GM12878 (cell line): ENCODE measurements around the gene ABCB9. TPM values are rescaled to one million over a fixed set of nuclear protein-coding genes. Genes with fewer than 3 reads are reported as not detected.
A peak's percentile ranks its signal among the peaks of the same experiment; 100 is the strongest.

Experiments used
- ATF7 ChIP-seq: fragments of 450-650 bp; IDR thresholded peaks from 2 replicates; pipeline ENCODE4 v1.6.1; 2016; ENCODE audit warnings: low read depth, mild to moderate bottlenecking
- BHLHE40 ChIP-seq, 2 experiments: fragments of 450-650 bp in 1 of 2; IDR thresholded peaks; 2 replicates each; pipeline ENCODE4 v1.6.1; 2011 to 2017; ENCODE audit warnings: low read depth in 2 of 2, borderline replicate concordance in 1 of 2, improper control_type of control experiment in 1 of 2, low read length in 1 of 2, mild to moderate bottlenecking in 1 of 2
- DPF2 ChIP-seq: fragments of 450-650 bp; IDR thresholded peaks from 2 replicates; pipeline ENCODE4 v1.6.1; 2017; ENCODE audit warnings: mild to moderate bottlenecking
- E2F8 ChIP-seq: fragments of 450-650 bp; IDR thresholded peaks from 2 replicates; pipeline ENCODE4 v1.6.1; 2018; ENCODE audit warnings: mild to moderate bottlenecking, low read depth, moderate library complexity; ENCODE audit not compliant: partially characterized antibody
- IRF3 ChIP-seq: fragments of 450-650 bp; IDR thresholded peaks from 2 replicates; pipeline ENCODE4 v1.6.1; 2014; ENCODE audit warnings: mild to moderate bottlenecking
- NBN ChIP-seq: fragments of 450-650 bp; IDR thresholded peaks from 2 replicates; pipeline ENCODE4 v1.6.1; 2016
- NR2F1 ChIP-seq: fragments of 450-650 bp; conservative IDR thresholded peaks from 2 replicates; pipeline ENCODE4 v1.6.1; 2017; ENCODE audit warnings: mild to moderate bottlenecking
- RAD51 ChIP-seq: fragments of 450-650 bp; IDR thresholded peaks from 2 replicates; pipeline ENCODE4 v1.6.1; 2016; ENCODE audit warnings: moderate library complexity, mild to moderate bottlenecking, inconsistent platforms
- RFX5 ChIP-seq: IDR thresholded peaks from 2 replicates; pipeline ENCODE4 v1.6.1; 2011; ENCODE audit warnings: low read depth, low read length, improper control_type of control experiment
- RUNX3 ChIP-seq: IDR thresholded peaks from 2 replicates; pipeline ENCODE4 v1.6.1; 2012; ENCODE audit warnings: low read length, inconsistent platforms
- SRF ChIP-seq, 2 experiments: IDR thresholded peaks; 2 replicates each; pipeline ENCODE4 v1.6.1; 2011; ENCODE audit warnings: low read depth in 2 of 2, low read length in 2 of 2, mild to moderate bottlenecking in 1 of 2, moderate library complexity in 1 of 2
- TCF3 ChIP-seq: IDR thresholded peaks from 2 replicates; pipeline ENCODE4 v1.6.1; 2012; ENCODE audit warnings: low read depth, mild to moderate bottlenecking, low read length, borderline replicate concordance; ENCODE audit not compliant: insufficient read depth
- TCF7 ChIP-seq: IDR thresholded peaks from 2 replicates; pipeline ENCODE4 v1.6.1; 2014; ENCODE audit warnings: antibody characterized with exemption, borderline replicate concordance
- USF1 ChIP-seq: IDR thresholded peaks from 2 replicates; pipeline ENCODE4 v1.6.1; 2011; ENCODE audit warnings: borderline replicate concordance, low read depth, mild to moderate bottlenecking, moderate library complexity, mixed read lengths, low read length; ENCODE audit not compliant: insufficient read depth; ENCODE audit errors: extremely low read length
- YBX1 ChIP-seq: fragments of 450-650 bp; IDR thresholded peaks from 2 replicates; pipeline ENCODE4 v1.6.1; 2016; ENCODE audit warnings: antibody characterized with exemption
- polyA plus RNA-seq, 11 experiments: library from polyadenylated mRNA; depleted of rRNA in 4 of 11; unstranded in 6 of 11; stranded (reverse) in 5 of 11; fragments of >200 nt; fragmentation: Nextera tagmentation in 4 of 11; fragmentation: Illumina TruSeq in 1 of 11; extraction: Ambion mirVana in 4 of 11; extraction: Trizol in 1 of 11; gene quantifications; 1 replicate in 1 of 11; 2 replicates in 10 of 11; pipeline versions ENCODE4 v1.2.1 to v1.2.3, GENCODE V29; 2011 to 2016; ENCODE audit warnings: inconsistent platforms in 2 of 11, missing spikeins in 2 of 11, low read depth in 1 of 11
- total RNA-seq, 4 experiments: library from RNA; depleted of rRNA in 3 of 4; stranded (reverse); fragments of >200 nt in 3 of 4; fragmentation: Illumina TruSeq in 1 of 4; extraction: Trizol in 1 of 4; gene quantifications; 2 replicates each; pipeline versions ENCODE4 v1.2.1 to v1.2.3, GENCODE V29; 2013 to 2021
- TF ChIP-seq, protein P1 (sequence below): fragments of 450-650 bp; IDR thresholded peaks from 2 replicates; pipeline ENCODE4 v1.6.1; 2017; ENCODE audit warnings: mild to moderate bottlenecking, moderate library complexity
- TF ChIP-seq, protein P2 (sequence below): fragments of 450-650 bp; IDR thresholded peaks from 2 replicates; pipeline ENCODE4 v1.6.1; 2018; ENCODE audit warnings: borderline replicate concordance, mild to moderate bottlenecking; ENCODE audit not compliant: partially characterized antibody

ABCB9 gene
- total and polyA plus RNA-seq, 10 of the 15 experiments (the other 5 are each of a cell fraction or from before 2014, with no cell fraction given): 0.37 to 4.9 (median 3.1) TPM

DNA sequence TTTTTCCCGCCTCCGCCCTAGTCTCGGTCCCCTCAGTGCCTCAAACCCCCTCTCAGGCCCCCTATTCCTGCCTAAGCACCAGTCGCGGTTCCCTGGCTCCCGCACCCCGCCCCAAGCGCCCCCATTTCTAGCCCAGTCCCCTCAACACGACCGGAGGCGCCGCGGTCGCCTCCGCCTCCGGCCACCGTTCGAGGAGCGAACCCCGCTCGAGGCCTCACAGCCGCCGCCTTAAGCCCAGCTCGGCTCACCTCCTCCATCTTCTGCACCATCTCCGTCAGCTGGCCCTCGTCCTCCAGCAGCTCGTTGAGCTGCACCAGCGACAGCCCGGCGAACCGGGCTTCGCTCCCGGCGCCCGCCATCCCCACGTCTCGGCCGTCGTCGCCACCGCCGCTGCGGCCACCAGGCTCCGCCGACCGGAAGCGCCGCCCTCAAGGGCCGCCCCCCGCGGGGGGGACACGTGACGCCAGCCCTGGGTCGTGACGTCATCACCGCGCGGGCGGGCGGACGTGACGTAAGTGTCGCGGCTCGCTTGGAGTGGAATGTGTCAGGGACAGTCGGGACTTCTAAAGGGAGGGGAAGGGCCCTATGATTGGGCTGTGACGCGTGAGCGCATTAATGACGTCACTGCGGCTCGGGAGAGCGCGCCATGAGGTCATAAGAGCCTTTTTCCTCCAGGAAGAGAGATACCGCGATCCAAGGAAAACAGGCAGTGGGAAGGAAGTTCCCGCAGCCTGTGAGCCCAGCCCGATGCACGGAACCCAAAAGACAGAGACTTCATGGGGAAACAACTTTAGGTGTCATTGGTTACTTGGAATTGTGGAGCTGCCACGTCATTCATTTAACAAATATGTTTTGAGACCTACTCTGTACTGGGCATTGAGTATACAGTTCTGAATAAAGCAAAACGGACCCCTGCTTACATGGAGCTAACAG, 70.3 kb downstream of the ABCB9 start, which contains the start of gene VPS37B (continued):
- peak; percentile 83 for TF ChIP-seq E2F8
- TF ChIP-seq, protein P1, sequence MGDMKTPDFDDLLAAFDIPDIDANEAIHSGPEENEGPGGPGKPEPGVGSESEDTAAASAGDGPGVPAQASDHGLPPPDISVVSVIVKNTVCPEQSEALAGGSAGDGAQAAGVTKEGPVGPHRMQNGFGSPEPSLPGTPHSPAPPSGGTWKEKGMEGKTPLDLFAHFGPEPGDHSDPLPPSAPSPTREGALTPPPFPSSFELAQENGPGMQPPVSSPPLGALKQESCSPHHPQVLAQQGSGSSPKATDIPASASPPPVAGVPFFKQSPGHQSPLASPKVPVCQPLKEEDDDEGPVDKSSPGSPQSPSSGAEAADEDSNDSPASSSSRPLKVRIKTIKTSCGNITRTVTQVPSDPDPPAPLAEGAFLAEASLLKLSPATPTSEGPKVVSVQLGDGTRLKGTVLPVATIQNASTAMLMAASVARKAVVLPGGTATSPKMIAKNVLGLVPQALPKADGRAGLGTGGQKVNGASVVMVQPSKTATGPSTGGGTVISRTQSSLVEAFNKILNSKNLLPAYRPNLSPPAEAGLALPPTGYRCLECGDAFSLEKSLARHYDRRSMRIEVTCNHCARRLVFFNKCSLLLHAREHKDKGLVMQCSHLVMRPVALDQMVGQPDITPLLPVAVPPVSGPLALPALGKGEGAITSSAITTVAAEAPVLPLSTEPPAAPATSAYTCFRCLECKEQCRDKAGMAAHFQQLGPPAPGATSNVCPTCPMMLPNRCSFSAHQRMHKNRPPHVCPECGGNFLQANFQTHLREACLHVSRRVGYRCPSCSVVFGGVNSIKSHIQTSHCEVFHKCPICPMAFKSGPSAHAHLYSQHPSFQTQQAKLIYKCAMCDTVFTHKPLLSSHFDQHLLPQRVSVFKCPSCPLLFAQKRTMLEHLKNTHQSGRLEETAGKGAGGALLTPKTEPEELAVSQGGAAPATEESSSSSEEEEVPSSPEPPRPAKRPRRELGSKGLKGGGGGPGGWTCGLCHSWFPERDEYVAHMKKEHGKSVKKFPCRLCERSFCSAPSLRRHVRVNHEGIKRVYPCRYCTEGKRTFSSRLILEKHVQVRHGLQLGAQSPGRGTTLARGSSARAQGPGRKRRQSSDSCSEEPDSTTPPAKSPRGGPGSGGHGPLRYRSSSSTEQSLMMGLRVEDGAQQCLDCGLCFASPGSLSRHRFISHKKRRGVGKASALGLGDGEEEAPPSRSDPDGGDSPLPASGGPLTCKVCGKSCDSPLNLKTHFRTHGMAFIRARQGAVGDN: peak; percentile 86
- no peak for TF ChIP-seq IRF3
- 0 out of 2 replicates have a peak, but pooled peaks have one; percentile 36 for TF ChIP-seq TCF3
- TF ChIP-seq RAD51: peak; percentile 84
- TF ChIP-seq, protein P2, sequence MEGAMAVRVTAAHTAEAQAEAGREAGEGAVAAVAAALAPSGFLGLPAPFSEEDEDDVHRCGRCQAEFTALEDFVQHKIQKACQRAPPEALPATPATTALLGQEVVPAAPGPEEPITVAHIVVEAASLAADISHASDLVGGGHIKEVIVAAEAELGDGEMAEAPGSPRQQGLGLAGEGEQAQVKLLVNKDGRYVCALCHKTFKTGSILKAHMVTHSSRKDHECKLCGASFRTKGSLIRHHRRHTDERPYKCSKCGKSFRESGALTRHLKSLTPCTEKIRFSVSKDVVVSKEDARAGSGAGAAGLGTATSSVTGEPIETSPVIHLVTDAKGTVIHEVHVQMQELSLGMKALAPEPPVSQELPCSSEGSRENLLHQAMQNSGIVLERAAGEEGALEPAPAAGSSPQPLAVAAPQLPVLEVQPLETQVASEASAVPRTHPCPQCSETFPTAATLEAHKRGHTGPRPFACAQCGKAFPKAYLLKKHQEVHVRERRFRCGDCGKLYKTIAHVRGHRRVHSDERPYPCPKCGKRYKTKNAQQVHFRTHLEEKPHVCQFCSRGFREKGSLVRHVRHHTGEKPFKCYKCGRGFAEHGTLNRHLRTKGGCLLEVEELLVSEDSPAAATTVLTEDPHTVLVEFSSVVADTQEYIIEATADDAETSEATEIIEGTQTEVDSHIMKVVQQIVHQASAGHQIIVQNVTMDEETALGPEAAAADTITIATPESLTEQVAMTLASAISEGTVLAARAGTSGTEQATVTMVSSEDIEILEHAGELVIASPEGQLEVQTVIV: peak; percentile 36
- TF ChIP-seq TCF7: no peak
- peak; percentile 96 for TF ChIP-seq USF1
- peak; percentile 70 for TF ChIP-seq RUNX3
- peak; percentile 94 for TF ChIP-seq DPF2
- 0 out of 4 replicates have a peak, but pooled peaks of 1 of the 2 experiments have one; percentile 21 for TF ChIP-seq SRF (IDR thresholded peaks at IDR 0.05; ENCODE audit: low read depth in 2 of 2, low read length in 2 of 2)
- no peak; the same call in 1 of the 2 replicates for TF ChIP-seq RFX5
- peak; percentile 72 for TF ChIP-seq NR2F1
- TF ChIP-seq YBX1: no peak
- peak; percentile 99 for TF ChIP-seq ATF7
- TF ChIP-seq BHLHE40 (IDR thresholded peaks at IDR 0.05; ENCODE audit: borderline replicate concordance in 1 of 2, low read depth in 2 of 2, low read length in 1 of 2): peak; percentile 85 to 95; a peak in 3 of 4 replicates
- TF ChIP-seq NBN: peak; percentile 100
